Endothelial cell of umbilical vein (primary cell): ENCODE results near the gene EFNA4. TPM values are rescaled to one million over a fixed set of nuclear protein-coding genes. Genes with fewer than 3 reads are reported as not detected.

Experiments used
- BruUV-seq: library from RNA; stranded (reverse); fragments of 400-500 nt; replicated peaks from 2 replicates; lab custom pipeline; 2021; lab: Mats Ljungman, UMichigan
- CTCF ChIA-PET: fragments of 300-600, 350-600 bp; sonication (Branson Sonifier 250); formaldehyde crosslinking; loops from one replicate; lab custom pipeline; 2021; ENCODE audit warnings: antibody characterized with exemption, inconsistent platforms; lab: Charles Lee
- POLR2A ChIA-PET: fragments of 300-600, 350-600 bp; sonication (Branson Sonifier 250); formaldehyde crosslinking; loops from one replicate; lab custom pipeline; 2021; ENCODE audit warnings: antibody characterized with exemption, inconsistent platforms; lab: Charles Lee
- DNase-seq: peaks from one replicate; pipeline ENCODE4 v3.0.0-alpha.2; 2011; ENCODE audit warnings: low read depth, low spot score
- FAIRE-seq: peaks from 2 replicates; lab custom pipeline; 2011; peaks lifted over from hg19 to GRCh38; lab: Jason Lieb, UNC
- H2AFZ ChIP-seq: 2 replicates; pipeline ENCODE4 v1.6.0; 2012; ENCODE audit warnings: low read depth, low read length, control low read depth, inconsistent platforms
- H3K27ac ChIP-seq: 2 replicates; pipeline ENCODE4 v1.5.1; 2011; ENCODE audit warnings: low read depth, mild to moderate bottlenecking, control low read depth, low read length, moderate library complexity; ENCODE audit not compliant: insufficient read depth
- H3K27me3 ChIP-seq, 2 experiments: 2 replicates each; pipeline versions ENCODE4 v1.6.0 to v1.6.1; 2011; ENCODE audit warnings: low read length in 2 of 2, mixed read lengths in 1 of 2; ENCODE audit not compliant: control insufficient read depth in 2 of 2, insufficient read depth in 2 of 2
- H3K36me3 ChIP-seq, 2 experiments: 2 replicates in 1 of 2; 3 replicates in 1 of 2; pipeline ENCODE4 v1.5.1; 2011; ENCODE audit warnings: low read length in 2 of 2, mild to moderate bottlenecking in 1 of 2, moderate library complexity in 1 of 2; ENCODE audit not compliant: control insufficient read depth in 2 of 2, insufficient read depth in 2 of 2; ENCODE audit errors: extremely low read depth in 1 of 2
- H3K4me1 ChIP-seq: 3 replicates; pipeline ENCODE4 v1.5.1; 2011; ENCODE audit warnings: mild to moderate bottlenecking, low read length; ENCODE audit not compliant: control insufficient read depth, insufficient read depth; ENCODE audit errors: extremely low read depth
- H3K4me2 ChIP-seq: 2 replicates; pipeline ENCODE4 v1.6.1; 2011; ENCODE audit warnings: low read length, control low read depth, mixed read lengths; ENCODE audit not compliant: insufficient read depth
- H3K4me3 ChIP-seq, 3 experiments: fragments of 200-600 bp in 1 of 3; sonication (generic), shearing (Covaris generic) in 1 of 3; replicated peaks in 1 of 3; 2 replicates each; pipeline ENCODE4 v1.5.1; 2011 to 2016; ENCODE audit warnings: control low read depth in 3 of 3, low read length in 3 of 3, mild to moderate bottlenecking in 2 of 3, inconsistent platforms in 1 of 3, low read depth in 1 of 3, moderate library complexity in 1 of 3; ENCODE audit not compliant: insufficient read depth in 1 of 3
- H3K79me2 ChIP-seq: 2 replicates; pipeline ENCODE4 v1.6.0; 2012; ENCODE audit warnings: low read length, inconsistent platforms; ENCODE audit not compliant: control insufficient read depth, insufficient read depth
- H3K9ac ChIP-seq: replicated peaks from 2 replicates; pipeline ENCODE3; 2011; ENCODE audit warnings: low read length, control low read depth; ENCODE audit not compliant: insufficient read depth; ENCODE audit errors: extremely low read depth
- H3K9me1 ChIP-seq: replicated peaks from 3 replicates; pipeline ENCODE4 v1.6.0; 2011; ENCODE audit warnings: mild to moderate bottlenecking, low read length; ENCODE audit not compliant: control insufficient read depth, insufficient read depth; ENCODE audit errors: extremely low read depth
- H3K9me3 ChIP-seq: replicated peaks from 2 replicates; pipeline ENCODE4 v1.5.1; 2012; ENCODE audit warnings: low read length, inconsistent platforms; ENCODE audit not compliant: control insufficient read depth, insufficient read depth
- H4K20me1 ChIP-seq: replicated peaks from 2 replicates; pipeline ENCODE3; 2011; ENCODE audit warnings: mild to moderate bottlenecking, low read length; ENCODE audit not compliant: control insufficient read depth, insufficient read depth; ENCODE audit errors: extremely low read depth
- CTCF ChIP-seq, 2 donors: IDR thresholded peaks; 1 replicate in 1 of 2; 2 replicates in 1 of 2; pipeline ENCODE4 v1.5.1; 2011; ENCODE audit warnings: low read length in 2 of 2, mild to moderate bottlenecking in 2 of 2, moderate library complexity in 2 of 2, control low read depth in 1 of 2, inconsistent platforms in 1 of 2, low read depth in 1 of 2; ENCODE audit not compliant: insufficient read depth in 1 of 2; ENCODE audit errors: extremely low read depth in 1 of 2
- EZH2 ChIP-seq: IDR thresholded peaks from 2 replicates; pipeline ENCODE4 v1.6.1; 2012; ENCODE audit warnings: borderline replicate concordance, low read depth, mild to moderate bottlenecking, moderate library complexity, low read length, inconsistent platforms; ENCODE audit not compliant: severe bottlenecking
- FOS ChIP-seq: IDR thresholded peaks from 2 replicates; pipeline ENCODE4 v1.6.1; 2011; ENCODE audit warnings: mild to moderate bottlenecking, low read length, moderate library complexity, borderline replicate concordance; ENCODE audit not compliant: insufficient read depth
- GATA2 ChIP-seq: IDR thresholded peaks from 2 replicates; pipeline ENCODE4 v1.7.0; 2011; ENCODE audit warnings: low read depth, mild to moderate bottlenecking, moderate library complexity, mixed read lengths, low read length; ENCODE audit not compliant: insufficient read length, insufficient read depth
- JUN ChIP-seq: IDR thresholded peaks from 2 replicates; pipeline ENCODE4 v1.6.1; 2011; ENCODE audit warnings: borderline replicate concordance, low read depth; ENCODE audit not compliant: insufficient read length, insufficient read depth
- MAX ChIP-seq: IDR thresholded peaks from 2 replicates; pipeline ENCODE4 v1.6.1; 2011; ENCODE audit not compliant: insufficient read depth, insufficient read length
- MYC ChIP-seq: IDR thresholded peaks from one replicate; pipeline ENCODE4 v1.6.1; 2011; ENCODE audit warnings: mild to moderate bottlenecking, low read depth, low read length
- POLR2A ChIP-seq: IDR thresholded peaks from 2 replicates; pipeline ENCODE4 v1.6.1; 2012; ENCODE audit warnings: low read depth, mild to moderate bottlenecking, control low read depth, low read length
- dilution Hi-C: fragments of 300-500 bp; cut with MboI; formaldehyde crosslinking; loops from one replicate; pipeline ENCODE4 v1.15.0; 2019; ENCODE audit warnings: low sequenced_read_pairs; ENCODE audit not compliant: extremely low pct_ligation_motif_present
- intact Hi-C: fragments of 100-400 bp; cut with micrococcal nuclease; formaldehyde crosslinking; loops from one replicate; pipeline ENCODE4 v1.10.0; 2022
- polyA plus RNA-seq, 4 experiments: library from polyadenylated mRNA; depleted of rRNA in 3 of 4; stranded (reverse) in 3 of 4; unstranded in 1 of 4; fragments of >200 nt; gene quantifications; 2 replicates each; pipeline versions ENCODE4 v1.2.1 to v1.2.3, GENCODE V29; 2011 to 2012; ENCODE audit warnings: missing spikeins in 1 of 4
- total RNA-seq: library from RNA; stranded (reverse); gene quantifications from 2 replicates; pipeline ENCODE4 v1.2.3, GENCODE V29; 2021

Gene EFNA4
- total and polyA plus RNA-seq, 2 donors (not counting 3 experiments of a cell fraction or from before 2014, with no cell fraction given), result 16.5 to 25.2 TPM

GRCh38 chr1:155017946-155018316, 45.6 kb upstream of the EFNA4 start:
- intact Hi-C loops, result loop anchor here (1.0 to 5.0 kb wide), 6 partner anchors 16 to 461 kb away; partner anchors contain the start of genes CKS1B, PYGO2, UBE2Q1 and ZBTB7B
- BruUV-seq, result no TSS peak
- no peak overlapping the region for H3K4me3 ChIP-seq

More at GRCh38 chr1:155017946-155018316, 45.6 kb upstream of the EFNA4 start:
- no peaks in the 10 kb centered on the region for H3K79me2 ChIP-seq
- CTCF ChIA-PET, result interaction anchor here (0.6 to 6.4 kb wide), 50 partner anchors 8 to 598 kb away, joined by 3 to 87 read pairs (median 6); partner anchors contain the start of genes ADAM15, DCST1, DCST2 and FLAD1
- TF ChIP-seq MYC, result no peak
- TF ChIP-seq GATA2, result no peak
- TF ChIP-seq POLR2A, result no peak
- TF ChIP-seq JUN, result no peak
- no peak for TF ChIP-seq FOS
- TF ChIP-seq CTCF (IDR thresholded peaks at IDR 0.05; ENCODE audit: extremely low read depth in 1 of 2, insufficient read depth in 1 of 2, low read depth in 1 of 2, low read length in 2 of 2), result no peak
- no peak for TF ChIP-seq EZH2
- no peak for TF ChIP-seq MAX
- no peaks in the 10 kb centered on the region for H3K9me1 ChIP-seq
- DNase-seq, result no peak
- no peaks in the 10 kb centered on the region for H3K9me3 ChIP-seq
- peak overlapping the region; percentile 34 for H3K9ac ChIP-seq
- peak overlapping the region; percentile 22 for H3K4me2 ChIP-seq
- H3K27ac ChIP-seq, result no peak overlapping the region
- H3K36me3 ChIP-seq, result peaks cover 0 to 19% of the 10 kb centered on the region in 2 experiments
- no peak overlapping the region for H2AFZ ChIP-seq
- H3K4me1 ChIP-seq, result peaks cover 9% of the 10 kb centered on the region
- H3K27me3 ChIP-seq, result no peaks in the 10 kb centered on the region
- dilution Hi-C loops, result no loop called here
- FAIRE-seq, result no peak
- H4K20me1 ChIP-seq, result no peaks in the 10 kb centered on the region
- POLR2A ChIA-PET, result interaction anchor here (1.0 to 1.2 kb wide), 2 partner anchors 24 to 47 kb away, joined by 3 read pairs; partner anchors contain the start of genes LENEP and SHC1
